Transverse colon (tissue), 4 donors: ENCODE results near the gene CCDC184. TPM values are rescaled to one million over a fixed set of nuclear protein-coding genes. Genes with fewer than 3 reads are reported as not detected.

Experiments
- DNase-seq: peaks from one replicate; pipeline ENCODE4 v3.0.0-alpha.2; 2019
- H3K27ac ChIP-seq, 4 donors: fragments of 200-600 bp; sonication (generic); 2 replicates each; pipeline ENCODE4 v1.5.1; 2016 to 2018; ENCODE audit warnings: inconsistent platforms in 4 of 4
- H3K27me3 ChIP-seq: fragments of 200-600 bp; sonication (generic); 2 replicates; pipeline ENCODE4 v1.5.1; 2017; ENCODE audit warnings: inconsistent platforms
- H3K36me3 ChIP-seq, 4 donors: fragments of 200-600 bp; sonication (generic); 2 replicates each; pipeline ENCODE4 v1.5.1; 2017 to 2019; ENCODE audit warnings: inconsistent platforms in 4 of 4
- H3K4me1 ChIP-seq, 4 donors: fragments of 200-600 bp; sonication (generic); 2 replicates each; pipeline ENCODE4 v1.5.1; 2017 to 2020; ENCODE audit warnings: inconsistent platforms in 4 of 4
- H3K4me3 ChIP-seq, 4 donors: fragments of 200-600 bp; sonication (generic); 1 replicate in 1 of 4; 2 replicates in 3 of 4; pipeline versions ENCODE4 v1.5.1 to v1.6.1; 2017 to 2019; ENCODE audit warnings: inconsistent platforms in 4 of 4
- H3K9me3 ChIP-seq, 2 donors: fragments of 200-600 bp; sonication (generic); 2 replicates each; pipeline ENCODE4 v1.5.1; 2017 to 2019; ENCODE audit warnings: inconsistent platforms in 2 of 2
- CTCF ChIP-seq, 5 experiments: fragments of 200-600 bp in 3 of 5; fragments of 450-650 bp in 2 of 5; sonication (generic) in 3 of 5; IDR thresholded peaks; 1 replicate in 2 of 5; 2 replicates in 3 of 5; pipeline ENCODE4 v1.5.1; 2016 to 2017; ENCODE audit warnings: antibody characterized with exemption in 5 of 5, inconsistent platforms in 3 of 5, mild to moderate bottlenecking in 2 of 5, moderate library complexity in 1 of 5
- EP300 ChIP-seq: sonication (generic); formaldehyde crosslinking; IDR thresholded peaks from one replicate; pipeline ENCODE4 v1.6.1; 2017; ENCODE audit warnings: antibody characterized with exemption, low read depth
- POLR2A ChIP-seq: fragments of 450-650 bp; IDR thresholded peaks from one replicate; pipeline ENCODE4 v1.6.1; 2016; ENCODE audit warnings: antibody characterized with exemption, mild to moderate bottlenecking, moderate library complexity
- POLR2AphosphoS5 ChIP-seq, 3 donors: sonication (generic); formaldehyde crosslinking; IDR thresholded peaks; one replicate each; pipeline ENCODE4 v1.6.1; 2016; ENCODE audit warnings: antibody characterized with exemption in 3 of 3
- WGBS, 2 donors: methylation state at CpG; one replicate each; pipeline ENCODE4 v1.1.5; 2018; ENCODE audit warnings: low coverage in 1 of 2; 5-methylcytosine and 5-hydroxymethylcytosine counted together
- in situ Hi-C, 4 donors: fragments of 200-750 bp; cut with MboI; loops; one replicate each; pipeline versions ENCODE4 v1.15.0 to v1.15.1; 2017; ENCODE audit warnings: low sequenced_read_pairs in 3 of 4, low pct_ligation_motif_present in 1 of 4, low pct_unique_long_range_greater_than_20kb in 1 of 4
- intact Hi-C: fragments of 100-400 bp; cut with DNase I; formaldehyde crosslinking; loops from one replicate; pipeline ENCODE4 v1.15.1; 2023; ENCODE audit warnings: low total_unique reads
- total RNA-seq, 4 donors: library from RNA; depleted of rRNA; stranded (reverse); fragments of >200 nt; gene quantifications; one replicate each; pipeline ENCODE4 v1.1.0, GENCODE V29; 2016

CCDC184 gene
- total RNA-seq, 4 donors from 2014 or later: 0.27 to 0.79 TPM; not detected in 2

GRCh38 chr12:48183876-48184548 lies 568 bp downstream of the CCDC184 start:
- Histone ChIP-seq H3K27me3 (peaks cover 59% of the 10 kb centered on the region), H3K36me3 (no peaks in the 10 kb centered on the region), H3K4me1 (peaks cover 7 to 24% (median 16%) of the 10 kb centered on the region in 4 donors), H3K9me3 (no peaks in the 10 kb centered on the region), H3K27ac (peak overlapping the region in 3 of 4 donors; percentile 31 to 57 (median 33)), H3K4me3 (peak overlapping the region; percentile 31 to 62 (median 57))
- TF ChIP-seq EP300 (no peak), CTCF (IDR thresholded peaks at IDR 0.05) (no peak), POLR2AphosphoS5 (IDR thresholded peaks at IDR 0.05) (no peak), POLR2A (no peak)
- no peak for DNase-seq
- 10 to 25% methylated on average over 5 to 53 of the region's 61 CpGs for WGBS, 2 donors
- intact Hi-C loops: no loop called here
- in situ Hi-C loops: no loop called here

GRCh38 chr12:48184549-48184922 lies 1.1 kb downstream of the CCDC184 start:
- peaks cover 56% of the 10 kb centered on the region for H3K27me3 ChIP-seq
- WGBS, 2 donors: 26% methylated on average over 20 of the region's 20 CpGs; no CpG with 5 or more reads in 1 of the 2 donors

GRCh38 chr12:48185181-48185919 lies 1.9 kb downstream of the CCDC184 start:
- Histone ChIP-seq H3K27ac (no peak overlapping the region), H3K27me3 (peaks cover 52% of the 10 kb centered on the region), H3K4me1 (peaks cover 7 to 24% (median 16%) of the 10 kb centered on the region in 4 donors), H3K36me3 (no peaks in the 10 kb centered on the region), H3K4me3 (no peak overlapping the region), H3K9me3 (no peaks in the 10 kb centered on the region)
- intact Hi-C loops (no loop called here), in situ Hi-C loops (no loop called here)
- no peak for DNase-seq
- no peak for TF ChIP-seq EP300
- no peak for TF ChIP-seq POLR2AphosphoS5 (IDR thresholded peaks at IDR 0.05)
- TF ChIP-seq POLR2A: no peak
- no peak for TF ChIP-seq CTCF (IDR thresholded peaks at IDR 0.05)
- 84% methylated on average over 10 of the region's 10 CpGs; no CpG with 5 or more reads in 1 of the 2 donors for WGBS, 2 donors

More at GRCh38 chr12:48184549-48184922, 1.1 kb downstream of the CCDC184 start:
- Histone ChIP-seq H3K36me3 (no peaks in the 10 kb centered on the region), H3K9me3 (no peaks in the 10 kb centered on the region), H3K4me3 (peak overlapping the region in 3 of 4 donors; percentile 31 to 62 (median 54)), H3K27ac (no peak overlapping the region), H3K4me1 (peaks cover 7 to 24% (median 16%) of the 10 kb centered on the region in 4 donors)
- in situ Hi-C loops (no loop called here), intact Hi-C loops (no loop called here)
- no peak for TF ChIP-seq POLR2AphosphoS5 (IDR thresholded peaks at IDR 0.05)
- TF ChIP-seq EP300: no peak
- no peak for TF ChIP-seq CTCF (IDR thresholded peaks at IDR 0.05)
- TF ChIP-seq POLR2A: no peak
- DNase-seq: no peak

- Histone ChIP-seq H3K4me1 (peaks cover under 1 to 14% (median 9%) of the 10 kb centered on the region in 4 donors), H3K4me3 (no peak overlapping the region), H3K9me3 (no peaks in the 10 kb centered on the region), H3K27ac (no peak overlapping the region), H3K36me3 (no peaks in the 10 kb centered on the region), H3K27me3 (peaks cover 25% of the 10 kb centered on the region)
- in situ Hi-C loops: no loop called here
- WGBS, 2 donors: 80 to 91% methylated on average over 4 to 10 of the region's 10 CpGs
- DNase-seq: no peak
- no peak for TF ChIP-seq POLR2AphosphoS5 (IDR thresholded peaks at IDR 0.05)
- no peak for TF ChIP-seq CTCF (IDR thresholded peaks at IDR 0.05)
- TF ChIP-seq EP300: no peak
- no peak for TF ChIP-seq POLR2A
- intact Hi-C loops: no loop called here
Measured at GRCh38 chr12:48187916-48188695, 4.7 kb downstream of the CCDC184 start.
